CD4-positive, alpha-beta T cell treated with Interleukin-21 for 1 hour (primary cell): ENCODE data around the gene CAMSAP2.

Experiments
- DNase-seq: peaks from one replicate; pipeline ENCODE4 v3.0.0-alpha.2; 2020

CAMSAP2 gene

GRCh38 chr1:200886594-200886993 lies 147.9 kb downstream of the CAMSAP2 start:
- DNase-seq, result no peak

- no peak for DNase-seq
These were observed 148.3 kb downstream of the CAMSAP2 start for GRCh38 chr1:200887036-200887435.

GRCh38 chr1:200887772-200888348 lies 149.2 kb downstream of the CAMSAP2 start:
- DNase-seq, result no peak

GRCh38 chr1:200888349-200888838 lies 149.7 kb downstream of the CAMSAP2 start:
- DNase-seq, result peak; percentile 79

- no peak for DNase-seq
These were observed 150.9 kb downstream of the CAMSAP2 start for GRCh38 chr1:200889571-200889970.

GRCh38 chr1:200890027-200890426 lies 151.3 kb downstream of the CAMSAP2 start:
- no peak for DNase-seq

GRCh38 chr1:200890818-200891773 lies 152.4 kb downstream of the CAMSAP2 start:
- DNase-seq, result no peak

GRCh38 chr1:200891774-200892157 lies 153.1 kb downstream of the CAMSAP2 start:
- no peak for DNase-seq

GRCh38 chr1:200892546-200892945 lies 153.9 kb downstream of the CAMSAP2 start:
- DNase-seq, result no peak

- no peak for DNase-seq
These were observed 154.3 kb downstream of the CAMSAP2 start for GRCh38 chr1:200892958-200893357.

- DNase-seq, result no peak
These were observed 154.8 kb downstream of the CAMSAP2 start for GRCh38 chr1:200893411-200893901.

GRCh38 chr1:200894712-200895442 lies 156.2 kb downstream of the CAMSAP2 start, which contains the start of gene INAVA:
Gene INAVA, plus strand, starts transcription at chr1:200894900. Its CDS starts 3,501 bp downstream, at chr1:200898401.
- no peak for DNase-seq

GRCh38 chr1:200895443-200895789 lies 156.7 kb downstream of the CAMSAP2 start:
- DNase-seq, result no peak

- no peak for DNase-seq
These were observed 157.3 kb downstream of the CAMSAP2 start for GRCh38 chr1:200895801-200896530.

- DNase-seq, result no peak
These were observed 158.0 kb downstream of the CAMSAP2 start for GRCh38 chr1:200896531-200897196.

- DNase-seq, result no peak
These were observed 158.6 kb downstream of the CAMSAP2 start for GRCh38 chr1:200897259-200897658.

- no peak for DNase-seq
These were observed 160.3 kb downstream of the CAMSAP2 start for GRCh38 chr1:200899015-200899386.

- DNase-seq, result no peak
These were observed 160.8 kb downstream of the CAMSAP2 start for GRCh38 chr1:200899451-200899915.

GRCh38 chr1:200899954-200900867 lies 161.5 kb downstream of the CAMSAP2 start:
- no peak for DNase-seq

GRCh38 chr1:200900877-200901276 lies 162.2 kb downstream of the CAMSAP2 start:
- DNase-seq, result no peak

- no peak for DNase-seq
These were observed 162.7 kb downstream of the CAMSAP2 start for GRCh38 chr1:200901350-200901749.
